Inflammatory macrophage treated with lipopolysaccharide for 1 hour (primary cell): ENCODE data around the gene PEX10.
A peak's percentile ranks its signal among the peaks of the same experiment; 100 is the strongest.

Experiments used
- DNase-seq, 2 donors: peaks; one replicate each; pipeline ENCODE4 v3.0.0-alpha.2; 2020 to 2022

PEX10 gene

DNA sequence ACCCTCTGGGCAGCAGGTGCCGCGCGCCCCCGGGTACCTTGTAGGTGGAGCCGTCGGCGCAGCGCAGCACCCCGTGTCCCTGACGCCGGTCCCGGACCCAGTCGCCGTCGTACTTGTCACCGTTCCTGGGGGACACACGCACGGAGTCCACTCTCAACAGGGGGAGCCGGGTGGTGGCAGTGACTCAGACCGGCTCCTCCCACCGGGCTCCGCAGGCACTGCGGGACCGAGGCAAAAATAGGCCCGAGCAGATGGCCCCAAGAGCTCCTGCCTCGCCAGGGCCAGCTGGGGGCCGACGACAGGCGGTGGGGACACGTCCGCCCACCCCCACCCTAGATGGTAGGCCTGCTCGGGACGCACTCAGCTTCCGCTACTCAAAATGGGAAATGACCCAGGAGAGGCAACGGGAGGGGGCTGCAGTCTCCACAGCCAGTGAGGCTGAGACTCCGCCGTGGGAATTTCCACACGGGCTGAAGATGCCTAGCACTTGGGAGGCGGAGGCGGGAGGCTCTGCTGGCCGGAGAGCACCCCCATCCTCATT is 27.4 kb downstream of the PEX10 start:
- DNase-seq, result no peak

- no peak for DNase-seq
Observed at GRCh38 chr1:2384130-2384860, 28.1 kb downstream of the PEX10 start.

DNA sequence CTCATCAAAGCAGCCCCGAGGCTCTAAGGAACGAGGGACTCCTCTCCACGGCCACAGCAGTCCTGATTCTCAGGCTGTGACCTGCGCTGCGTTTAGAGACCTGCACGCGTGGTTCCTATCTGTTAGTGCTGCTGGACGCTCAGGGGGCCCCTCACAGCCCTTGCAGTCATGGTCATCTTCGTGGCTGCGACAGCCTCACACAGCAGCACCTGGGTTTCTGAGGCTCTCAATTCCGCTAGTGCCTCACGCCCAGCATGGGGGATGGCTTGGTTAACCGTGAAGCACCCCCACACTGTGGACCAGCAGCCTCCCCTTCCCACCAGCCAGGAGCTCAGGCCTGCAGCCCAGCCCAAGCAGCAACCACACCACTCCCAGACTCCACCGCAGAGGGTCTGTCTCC is 28.8 kb downstream of the PEX10 start:
- no peak for DNase-seq

DNA sequence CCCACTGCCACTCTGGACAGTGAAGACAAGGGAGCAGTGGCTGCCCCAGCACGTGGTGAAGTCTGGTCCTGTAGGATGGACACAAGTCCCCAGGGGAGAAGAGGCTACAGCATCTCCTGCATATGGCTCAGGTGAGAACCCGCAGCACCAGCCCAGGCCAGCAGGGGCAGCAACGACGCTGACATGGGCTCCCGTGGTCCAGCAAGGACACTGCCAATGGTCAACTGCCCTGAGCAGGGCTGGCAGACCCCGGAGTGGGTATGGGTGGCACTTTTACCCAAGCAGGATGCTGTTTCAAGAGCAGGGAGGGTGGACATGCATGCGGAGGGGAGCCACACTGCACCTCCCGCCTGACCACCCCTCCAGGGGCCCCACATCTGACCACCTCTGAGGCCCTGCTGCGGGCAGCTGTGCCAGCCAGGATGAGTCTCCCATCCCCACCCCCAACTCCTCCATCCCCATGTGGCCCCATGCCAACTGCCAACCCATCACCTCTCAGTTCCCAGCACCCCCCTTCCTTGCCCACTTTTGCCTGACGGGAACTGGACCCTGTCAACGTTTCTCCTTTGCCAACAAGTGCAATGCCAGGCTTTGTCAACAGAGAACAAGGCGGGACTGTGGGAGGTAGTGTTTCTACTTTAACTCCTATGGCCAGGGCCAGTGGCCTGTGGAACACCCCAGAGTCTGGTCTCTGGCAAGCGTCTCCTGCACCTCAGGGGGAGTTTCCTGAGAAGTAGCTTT is 29.6 kb downstream of the PEX10 start:
- peak; percentile 3 to 7 for DNase-seq

DNA sequence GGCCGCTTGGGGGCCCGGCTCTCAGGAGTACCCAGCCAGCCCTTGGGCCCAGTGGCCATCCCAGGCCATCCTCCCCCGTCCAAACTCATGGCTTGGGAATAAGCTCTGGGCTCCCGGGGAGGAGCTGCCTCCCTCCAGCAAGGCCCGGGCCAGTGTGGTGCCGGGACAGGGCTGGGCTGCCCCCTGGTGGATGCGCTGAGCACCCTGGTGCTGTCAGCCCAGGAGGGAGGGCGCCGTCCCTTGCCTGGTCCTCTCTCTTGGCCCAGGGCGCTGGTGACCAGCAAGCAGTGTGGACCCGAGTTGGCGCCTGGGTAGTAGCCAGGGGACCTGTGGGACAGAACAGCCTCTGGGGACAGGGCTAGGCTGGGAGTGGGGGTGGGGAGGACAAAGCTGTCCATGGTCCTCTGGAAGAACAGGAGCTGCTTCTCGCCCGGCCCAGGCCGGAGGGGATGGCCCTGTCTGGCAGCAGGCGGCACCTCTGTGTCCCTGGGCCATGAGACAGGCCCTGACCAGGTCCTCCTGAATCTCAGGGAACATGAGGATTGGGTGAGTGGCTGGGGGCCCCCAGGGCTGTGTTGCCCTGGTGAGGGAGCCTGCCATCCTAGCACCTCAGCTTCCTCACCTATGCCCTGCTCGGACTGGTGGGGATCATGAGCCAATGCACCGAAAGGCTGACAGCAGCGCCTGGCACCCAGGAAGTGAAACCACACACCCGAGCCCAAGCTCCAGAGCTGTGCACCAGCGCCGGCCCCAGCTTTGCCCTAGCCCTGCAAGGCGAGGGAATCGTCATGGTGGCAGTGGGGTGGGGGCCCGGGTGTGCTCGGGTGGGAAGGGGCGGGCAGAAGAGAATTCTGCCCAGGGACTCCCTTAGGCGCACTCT is 30.4 kb downstream of the PEX10 start:
- DNase-seq, result peak; percentile 42 to 79

GRCh38 chr1:2380816-2381591 is 31.4 kb downstream of the PEX10 start:
- no peak for DNase-seq

DNA sequence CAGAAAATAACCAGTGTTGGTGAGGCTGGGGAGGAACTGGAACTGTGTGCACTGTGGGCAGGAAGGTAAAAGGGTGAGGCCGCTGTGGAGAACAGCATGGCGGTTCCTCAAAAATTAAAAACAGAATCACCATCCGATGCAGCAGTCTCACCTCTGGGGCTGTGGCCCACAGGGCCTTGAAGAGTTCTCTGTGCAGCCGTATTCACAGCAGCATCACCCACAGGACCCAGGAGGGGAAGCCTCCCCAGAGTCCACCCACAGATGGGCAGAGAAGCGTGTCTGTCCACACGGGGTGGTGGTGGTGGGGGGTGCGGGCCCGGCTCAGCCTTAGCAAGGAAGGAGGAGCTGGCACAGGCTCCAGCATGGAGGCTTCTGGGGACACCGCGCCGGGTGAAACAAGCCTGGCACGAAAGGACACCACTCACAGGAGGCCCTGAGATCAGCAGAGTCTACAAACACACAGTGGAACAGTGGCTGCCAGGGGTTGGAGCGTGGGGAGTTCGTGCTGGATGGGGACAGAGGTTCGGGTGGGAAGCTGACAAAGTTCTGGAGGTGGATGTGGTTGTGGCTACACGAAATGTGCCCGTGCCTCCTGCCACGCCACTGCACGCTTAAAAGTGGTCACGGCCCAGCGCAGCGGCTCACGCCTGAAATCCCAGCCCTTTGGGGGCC is 32.5 kb downstream of the PEX10 start:
- no peak for DNase-seq

DNA sequence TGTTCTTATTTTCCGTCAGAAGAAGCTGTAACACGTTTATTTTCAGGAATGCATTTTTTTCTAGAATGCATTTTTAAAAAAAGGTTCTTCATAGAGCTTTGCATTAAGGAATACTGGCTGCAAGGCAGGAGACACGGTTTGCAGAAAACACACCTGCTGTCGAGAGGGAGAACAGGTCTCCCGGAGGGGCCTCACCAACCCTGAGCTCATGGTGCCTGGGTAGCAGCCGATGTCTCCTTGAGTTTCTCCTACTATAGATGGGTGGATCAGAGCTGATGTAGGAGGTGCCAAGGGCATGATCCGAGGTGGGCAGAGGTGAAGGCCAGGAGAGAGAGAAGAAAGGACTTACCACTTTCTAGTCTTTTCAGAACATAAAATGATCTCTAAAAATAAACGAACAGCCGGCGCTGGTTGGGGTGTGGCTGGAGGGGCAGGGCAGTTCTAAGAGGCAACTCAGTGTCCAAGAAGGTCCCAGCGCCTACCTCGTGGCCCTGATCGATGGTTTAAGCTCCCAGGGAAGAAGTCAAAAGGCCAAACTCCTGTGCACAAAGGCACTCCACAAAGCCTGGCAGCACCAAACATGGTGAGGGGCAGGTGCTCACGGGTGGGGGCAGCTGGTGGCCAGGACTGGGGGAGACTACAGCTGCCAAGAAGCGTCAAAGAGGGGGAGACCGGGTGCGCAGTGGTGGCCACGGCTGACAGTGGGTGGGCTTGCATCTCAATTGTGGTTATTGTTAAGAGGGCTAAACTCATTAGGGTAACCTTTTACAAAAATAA is 33.2 kb downstream of the PEX10 start:
- DNase-seq, result no peak

GRCh38 chr1:2378441-2378851 is 33.9 kb downstream of the PEX10 start:
- DNase-seq, result no peak

GRCh38 chr1:2377751-2378440 is 34.5 kb downstream of the PEX10 start:
- no peak for DNase-seq

GRCh38 chr1:2376931-2377672 is 35.3 kb downstream of the PEX10 start:
- no peak for DNase-seq

GRCh38 chr1:2376261-2376741 is 36.1 kb downstream of the PEX10 start:
- no peak for DNase-seq

- no peak for DNase-seq
Observed at GRCh38 chr1:2375923-2376260, 36.5 kb downstream of the PEX10 start.

DNA sequence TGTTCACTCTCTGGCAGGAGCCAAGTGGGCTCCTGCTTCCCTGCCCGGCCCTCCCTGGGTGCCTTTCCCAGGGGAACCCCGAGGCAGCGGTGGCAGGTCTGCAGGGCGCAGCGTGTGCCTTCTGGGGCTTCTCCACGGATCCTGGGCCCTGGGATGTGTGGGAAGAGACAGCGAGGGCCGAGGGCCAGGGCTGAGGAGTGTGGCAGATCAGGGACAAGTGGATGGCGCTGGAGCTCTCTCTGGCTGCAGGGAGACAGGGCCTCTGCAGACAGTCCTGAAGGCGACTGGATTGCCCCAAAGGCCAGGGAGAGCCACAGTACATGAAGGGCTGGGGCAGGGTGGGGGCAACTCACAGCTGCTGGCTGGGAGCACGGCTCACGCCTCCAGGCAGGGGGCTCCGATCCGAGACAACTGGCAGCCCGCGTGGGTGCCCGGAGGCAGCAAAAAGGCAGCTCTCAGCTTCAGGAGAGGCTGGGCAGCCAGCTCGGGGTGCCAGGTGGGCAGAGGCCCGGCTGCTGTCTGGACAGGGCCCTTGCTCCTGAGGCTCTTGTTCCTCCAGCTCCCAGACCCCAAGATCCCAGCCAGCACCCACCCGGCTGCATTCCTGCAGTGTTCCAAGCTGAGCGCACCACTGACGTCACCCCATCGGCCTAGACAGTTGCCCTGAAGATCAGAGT is 37.0 kb downstream of the PEX10 start:
- no peak for DNase-seq

- DNase-seq, result no peak
Observed at GRCh38 chr1:2374252-2375155, 37.9 kb downstream of the PEX10 start.

- DNase-seq, result no peak
Observed at GRCh38 chr1:2373551-2374251, 38.7 kb downstream of the PEX10 start.
